Activated CD4-positive, CD25-positive, alpha-beta regulatory T cell treated with anti-CD3 and anti-CD28 coated beads, Interleukin-2, amount 50 U/mL, for 24 hours (primary cell): Measurements from ENCODE around the gene DMRT1.

Experiments used
- ATAC-seq, 2 donors: fragments of 150-1000 bp; cut with Tn5 transposase; one replicate each; pipeline ENCODE4 v1.10.0; 2021; ENCODE audit warnings: mild to moderate bottlenecking in 1 of 2, moderate library complexity in 1 of 2

DMRT1 gene

DNA sequence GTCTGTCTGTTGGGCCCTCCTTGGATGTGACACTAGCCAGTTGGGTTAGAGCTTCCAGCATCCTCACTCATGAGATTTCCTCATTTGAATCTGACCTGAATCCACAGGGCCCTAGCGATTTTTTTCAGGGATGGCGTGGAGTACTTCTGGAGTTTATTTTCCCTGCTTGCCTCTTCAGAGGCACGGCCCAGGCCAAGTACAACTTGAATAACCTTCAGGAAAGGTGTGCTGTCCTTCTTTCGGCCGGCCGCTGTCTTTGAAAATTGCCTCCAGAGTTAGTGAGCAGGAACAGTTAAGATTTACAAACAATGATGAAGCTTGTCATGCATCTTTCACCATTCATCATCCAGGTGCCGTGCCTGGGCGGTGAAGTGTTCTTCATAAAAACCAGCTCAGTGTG, 85.5 kb downstream of the DMRT1 start:
- no peak for ATAC-seq

GRCh38 chr9:928363-929042, 87.0 kb downstream of the DMRT1 start:
- peak in 1 of 2 donors; percentile 45 for ATAC-seq

DNA sequence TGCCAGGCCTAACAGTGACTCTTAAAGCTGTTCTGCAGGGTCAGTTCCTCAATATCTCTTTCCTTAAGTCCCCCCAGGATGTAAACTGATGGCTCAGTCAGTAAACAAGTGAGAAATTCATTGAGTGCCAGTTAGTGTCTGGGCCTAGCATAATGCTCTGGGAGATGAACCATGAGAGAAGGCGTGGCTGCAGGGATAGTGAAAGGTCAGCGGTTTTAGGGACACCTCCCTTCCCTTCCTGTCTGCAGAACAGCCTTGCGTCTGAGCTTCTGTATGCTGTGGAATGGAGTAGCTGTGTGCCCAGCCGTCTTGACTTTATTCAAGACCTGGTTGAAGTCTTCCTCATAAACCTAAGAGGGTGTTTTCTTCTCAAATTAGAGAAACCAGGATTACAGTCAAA, 88.2 kb downstream of the DMRT1 start:
- ATAC-seq = no peak

GRCh38 chr9:933356-933755, 91.9 kb downstream of the DMRT1 start:
- ATAC-seq = no peak

DNA sequence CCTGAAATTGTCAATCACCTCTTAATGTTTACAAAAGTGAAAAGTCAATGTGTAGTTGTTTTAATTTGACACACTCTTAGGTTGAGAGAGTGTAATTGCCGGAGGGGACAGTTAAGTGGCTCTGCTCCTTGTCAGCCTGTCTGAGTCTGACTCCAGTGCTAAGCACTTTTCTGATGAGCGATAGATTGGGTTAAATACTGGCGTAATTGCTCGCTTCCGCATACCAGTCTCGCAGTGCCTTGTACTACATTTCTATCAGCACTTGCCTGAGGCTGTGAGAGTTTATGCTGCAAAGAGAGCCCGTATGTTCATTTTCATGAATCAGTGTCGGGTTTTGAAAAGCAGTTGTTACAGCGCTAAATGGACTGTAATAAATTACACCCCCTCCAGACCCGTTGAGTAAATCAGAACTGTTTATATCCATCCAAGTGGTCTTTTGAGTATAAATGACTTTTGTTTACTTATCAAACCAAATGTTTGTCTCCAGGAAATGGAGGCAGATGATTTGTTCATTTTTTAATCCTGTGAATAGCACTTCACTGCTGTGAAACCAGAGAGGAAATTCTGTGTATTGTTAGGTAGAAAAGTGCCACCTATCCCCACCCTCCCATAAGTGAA, 94.0 kb downstream of the DMRT1 start:
- ATAC-seq = no peak

DNA sequence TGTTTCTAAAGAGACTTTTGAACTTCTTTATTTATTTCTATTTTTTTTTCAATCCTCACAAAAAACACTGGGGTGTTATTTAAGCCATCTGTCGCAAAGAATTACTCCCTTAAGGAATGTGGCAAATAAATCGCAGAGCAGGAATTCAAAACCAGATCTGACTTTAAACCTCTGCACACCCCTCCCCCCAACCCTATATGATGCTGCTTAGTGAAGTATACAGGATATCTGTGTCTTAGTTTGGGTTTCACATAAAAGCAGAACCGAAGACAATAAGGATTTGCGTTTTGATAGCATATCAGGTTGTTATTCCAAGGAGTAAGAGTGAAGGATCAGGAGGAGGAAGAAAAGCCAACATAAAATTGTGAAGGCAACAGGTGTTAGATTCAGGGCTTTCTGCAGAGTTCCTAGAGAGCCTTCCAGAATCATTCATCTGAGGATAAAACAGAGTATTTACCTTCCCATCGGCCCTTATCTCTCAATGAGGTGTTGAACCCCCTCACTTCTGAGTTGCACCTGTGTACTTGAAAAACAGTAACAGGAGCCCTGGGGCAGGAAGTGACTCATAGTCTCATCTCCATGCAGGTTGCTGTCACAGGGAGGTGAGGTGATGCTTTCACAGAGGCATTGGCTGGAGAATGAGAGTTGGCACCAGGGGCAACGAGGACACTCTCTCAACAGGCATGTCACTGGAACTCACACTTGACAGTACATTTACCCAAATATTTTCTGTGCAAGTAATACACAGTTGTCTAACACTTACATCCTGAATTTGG, 101.5 kb downstream of the DMRT1 start:
- no peak for ATAC-seq

DNA sequence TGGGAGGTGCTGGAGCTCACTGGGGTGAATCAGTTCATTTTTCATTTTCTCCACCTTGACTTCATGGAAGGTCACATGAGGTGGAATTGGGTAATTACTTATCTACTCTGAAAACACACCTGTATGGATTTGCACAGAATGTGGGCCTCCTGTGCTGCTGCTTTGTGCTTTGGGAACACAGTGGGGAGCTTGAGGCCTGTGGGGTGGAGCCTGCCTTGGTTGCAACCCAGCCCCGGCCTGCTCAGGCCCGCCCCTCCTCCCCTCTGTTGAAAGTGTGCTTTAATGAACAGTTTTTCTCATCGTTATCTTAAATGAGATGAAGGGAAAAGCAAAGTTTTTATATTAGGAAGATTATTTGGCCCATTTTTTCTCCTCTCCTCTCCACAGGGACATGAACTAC, 106.5 kb downstream of the DMRT1 start:
- ATAC-seq = no peak

DNA sequence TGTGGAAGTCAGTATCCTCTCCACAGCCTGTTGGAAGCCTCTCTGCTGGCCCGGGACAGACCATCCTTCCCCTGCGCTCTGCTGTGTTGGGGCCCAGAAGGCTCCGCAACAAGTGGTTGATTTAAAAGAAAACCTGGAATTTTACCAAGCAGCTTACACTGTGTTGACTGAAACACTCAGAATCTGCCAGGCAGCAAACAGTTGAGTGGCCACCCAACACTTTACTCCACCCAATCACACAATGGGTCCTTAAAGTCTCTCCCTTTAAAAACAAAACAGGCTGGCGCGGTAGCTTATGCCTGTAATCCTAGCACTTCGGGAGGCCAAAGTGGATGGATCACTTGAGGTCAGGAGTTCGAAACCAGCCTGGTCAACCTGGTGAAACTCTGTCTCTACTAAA, 107.0 kb downstream of the DMRT1 start:
- no peak for ATAC-seq

- ATAC-seq = no peak
These were observed 108.6 kb downstream of the DMRT1 start for GRCh38 chr9:950139-950538.

GRCh38 chr9:952546-952945, 111.0 kb downstream of the DMRT1 start:
- ATAC-seq = no peak

GRCh38 chr9:959105-959504, 117.6 kb downstream of the DMRT1 start:
- ATAC-seq = no peak

DNA sequence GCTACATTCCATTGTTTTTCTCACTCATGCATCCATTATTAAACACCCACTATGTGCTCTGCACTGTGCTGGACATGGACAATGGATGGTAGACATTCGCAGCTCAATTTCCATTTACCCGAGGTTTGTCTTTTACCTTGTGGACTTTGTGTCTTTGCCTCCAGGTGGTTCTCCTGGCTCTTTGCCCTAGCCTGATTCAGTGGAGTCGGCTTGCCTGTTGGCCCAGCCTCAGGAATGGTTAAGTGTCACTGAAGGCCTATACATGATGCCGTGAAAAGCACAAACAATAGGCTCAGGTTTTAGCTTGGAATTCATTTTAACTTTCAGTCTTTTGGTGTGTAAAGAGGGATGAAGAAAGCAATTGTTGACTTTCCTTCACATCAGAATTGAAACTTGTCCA, 118.4 kb downstream of the DMRT1 start:
- no peak for ATAC-seq

DNA sequence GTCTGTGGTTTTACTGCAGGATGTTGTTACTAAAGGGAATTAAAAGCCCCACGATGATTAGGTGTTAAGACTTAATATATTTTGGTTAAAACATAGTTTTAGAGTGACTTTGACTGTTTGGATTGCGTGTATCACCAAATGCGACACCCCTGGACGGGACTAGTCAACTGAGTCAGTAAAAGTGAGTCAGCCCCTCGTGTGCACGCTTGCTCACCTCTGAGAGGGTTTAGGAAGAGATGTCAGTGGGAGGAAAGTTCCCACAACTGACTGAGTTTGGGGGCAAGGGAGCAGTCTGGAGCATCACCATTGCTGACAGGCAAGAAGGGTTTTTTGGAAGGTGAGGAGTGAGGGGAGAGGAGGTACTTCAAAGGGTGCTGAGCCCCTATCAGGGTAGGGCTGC, 120.5 kb downstream of the DMRT1 start:
- ATAC-seq = no peak

GRCh38 chr9:965497-965896, 124.0 kb downstream of the DMRT1 start:
- no peak for ATAC-seq

- no peak for ATAC-seq
These were observed 125.4 kb downstream of the DMRT1 start for GRCh38 chr9:966870-967269.

- ATAC-seq = no peak
These were observed 125.9 kb downstream of the DMRT1 start for GRCh38 chr9:967436-967835.

GRCh38 chr9:967903-968641, 126.6 kb downstream of the DMRT1 start:
- no peak for ATAC-seq

GRCh38 chr9:969310-970150, 128.0 kb downstream of the DMRT1 start:
- ATAC-seq = no peak

DNA sequence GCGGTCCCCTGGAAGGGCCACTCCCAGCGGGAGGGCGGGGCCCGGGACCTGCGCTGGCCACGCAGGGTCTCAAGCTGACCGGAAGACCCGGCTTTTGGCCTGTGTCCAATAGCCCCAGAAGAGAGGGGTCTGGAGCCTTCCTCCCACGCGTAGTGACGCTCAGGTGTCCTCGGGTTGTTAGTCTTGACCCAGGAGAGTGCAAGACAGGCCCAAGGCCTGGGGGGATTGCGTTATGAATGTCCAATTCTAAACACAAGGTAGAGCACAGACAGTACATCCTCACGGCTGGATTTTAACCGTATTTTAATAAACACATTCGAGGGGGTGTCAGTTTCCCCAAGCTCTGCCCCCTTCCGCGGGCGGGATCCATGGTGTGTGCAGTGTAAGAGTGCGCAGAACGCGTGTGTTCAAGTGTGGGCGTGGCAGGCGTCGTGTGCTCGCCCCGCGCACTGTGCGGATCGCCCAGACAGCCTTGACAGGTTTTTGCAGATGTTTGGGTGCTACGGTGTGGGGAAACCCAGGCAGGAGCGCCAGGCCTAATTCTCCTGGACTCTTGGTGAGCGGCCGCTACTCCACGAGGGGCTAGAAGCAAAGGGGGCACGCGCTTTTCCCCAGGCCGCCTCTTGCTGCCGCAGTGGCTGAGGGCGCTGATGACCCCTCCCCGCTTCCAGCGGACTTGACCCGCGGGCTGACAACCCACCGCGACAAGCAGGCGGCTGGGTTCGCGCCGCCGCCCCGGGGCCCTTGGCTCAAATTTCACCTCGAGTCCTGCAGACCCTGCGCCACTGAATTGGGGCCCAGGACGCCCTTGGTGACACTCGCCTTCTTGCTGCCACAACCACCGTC, 128.9 kb downstream of the DMRT1 start:
- ATAC-seq = no peak

- no peak for ATAC-seq
These were observed 130.5 kb downstream of the DMRT1 start for GRCh38 chr9:971901-972500.
